H1 (cell line): ENCODE data around the gene ACYP1. TPM values are rescaled to one million over a fixed set of nuclear protein-coding genes. Genes with fewer than 3 reads are reported as not detected.

Source experiments
- SIN3A ChIP-seq, 2 experiments: IDR thresholded peaks in 1 of 2; conservative IDR thresholded peaks in 1 of 2; 2 replicates each; pipeline ENCODE4 v1.6.1; 2011 to 2012; ENCODE audit warnings: low read length in 2 of 2, improper control_type of control experiment in 1 of 2, low read depth in 1 of 2, mild to moderate bottlenecking in 1 of 2
- polyA plus RNA-seq, 7 experiments: library from polyadenylated mRNA; depleted of rRNA in 3 of 7; stranded (reverse) in 5 of 7; unstranded in 2 of 7; fragments of >200 nt in 5 of 7; fragments of 200-250 nt in 2 of 7; gene quantifications; 1 replicate in 5 of 7; 2 replicates in 1 of 7; 4 replicates in 1 of 7; pipeline versions ENCODE4 v1.2.1 to v1.2.3, GENCODE V29; 2011 to 2013; ENCODE audit warnings: missing spikeins in 2 of 7, mixed read lengths in 2 of 7
- total RNA-seq: library from RNA; stranded (reverse); fragmentation: NEBNext Ultra II Directional; extraction: Animal tissue kit (Norgen Biotek cat#: 25700); gene quantifications from 2 replicates; pipeline ENCODE4 v1.2.1, GENCODE V29; 2021

Gene ACYP1
- total and polyA plus RNA-seq, 2 of the 8 experiments (the other 6 are each of a cell fraction or from before 2014, with no cell fraction given) = 22.3 to 24.8 TPM

- TF ChIP-seq SIN3A (conservative IDR thresholded peaks at IDR 0.05 in 1 of 2, IDR thresholded peaks at IDR 0.05 in 1 of 2; ENCODE audit: low read depth in 1 of 2, low read length in 2 of 2) = no peak
- TF ChIP-seq, all 59 proteins: peak for 0
Measured at GRCh38 chr14:75054421-75054820, 9.4 kb downstream of the ACYP1 start (continued).
